Measurements from ENCODE around the gene TMEM139. TPM values are rescaled to one million over a fixed set of nuclear protein-coding genes. Genes with fewer than 3 reads are reported as not detected.
A peak's percentile ranks its signal among the peaks of the same experiment; 100 is the strongest.

TMEM139 gene
- total RNA-seq, 1 experiment from 2014 or later, result 19.1 TPM

GRCh38 chr7:143308632-143309031 lies 23.9 kb downstream of the TMEM139 start:
- Histone ChIP-seq H3K4me3 (ENCODE audit: low read depth, low read length) (no peak overlapping the region), H3K36me3 (ENCODE audit: control insufficient read depth, insufficient read depth, low read length) (peaks cover 6% of the 10 kb centered on the region), H3K9me3 (no peaks in the 10 kb centered on the region), H3K4me1 (no peaks in the 10 kb centered on the region), H3K27me3 (replicated peaks; ENCODE audit: control insufficient read depth, insufficient read depth, low read length) (no peaks in the 10 kb centered on the region)
- TF ChIP-seq CTCF (IDR thresholded peaks at IDR 0.05; ENCODE audit: insufficient read depth in 1 of 2, low read depth in 1 of 2, low read length in 1 of 2, severe bottlenecking in 1 of 2, unreplicated experiment in 1 of 2), result no peak
- Mint-ChIP-seq H3K36me3 (ENCODE audit: insufficient read depth, unreplicated experiment) (peaks cover 67% of the 10 kb centered on the region), H3K4me1 (ENCODE audit: low read depth, unreplicated experiment) (no peaks in the 10 kb centered on the region), H3K27ac (ENCODE audit: unreplicated experiment) (no peak overlapping the region), H3K4me3 (ENCODE audit: unreplicated experiment) (no peak overlapping the region), H3K9me3 (ENCODE audit: unreplicated experiment) (no peaks in the 10 kb centered on the region), H3K27me3 (ENCODE audit: insufficient read depth, unreplicated experiment) (no peaks in the 10 kb centered on the region)
- intact Hi-C loops (cut with micrococcal nuclease; ENCODE audit: unreplicated experiment), result no loop called here
- ChIA-PET POLR2A (no interaction called here), CTCF (interaction anchor here (1.0 to 1.2 kb wide), 2 partner anchors 37 to 75 kb away, joined by 3 to 4 read pairs; no protein-coding TSS in a partner anchor)
- DNase-seq, result no peak
- no TSS peak for BruUV-seq (replicated peaks)

- no peak for TF ChIP-seq CTCF (IDR thresholded peaks at IDR 0.05; ENCODE audit: insufficient read depth in 1 of 2, low read depth in 1 of 2, low read length in 1 of 2, severe bottlenecking in 1 of 2, unreplicated experiment in 1 of 2)
- H3K36me3 ChIP-seq (ENCODE audit: control insufficient read depth, insufficient read depth, low read length), result no peaks in the 10 kb centered on the region
- Mint-ChIP-seq H3K36me3 (ENCODE audit: insufficient read depth, unreplicated experiment) (peaks cover 12% of the 10 kb centered on the region), H3K27ac (ENCODE audit: unreplicated experiment) (no peak overlapping the region), H3K9me3 (ENCODE audit: unreplicated experiment) (no peaks in the 10 kb centered on the region), H3K27me3 (ENCODE audit: insufficient read depth, unreplicated experiment) (no peaks in the 10 kb centered on the region), H3K4me1 (ENCODE audit: low read depth, unreplicated experiment) (peaks cover 22% of the 10 kb centered on the region), H3K4me3 (ENCODE audit: unreplicated experiment) (no peak overlapping the region)
- no peaks in the 10 kb centered on the region for H3K27me3 ChIP-seq (replicated peaks; ENCODE audit: control insufficient read depth, insufficient read depth, low read length)
- POLR2A ChIA-PET, result no interaction called here
- intact Hi-C loops (cut with micrococcal nuclease; ENCODE audit: unreplicated experiment), result no loop called here
- peaks cover 14% of the 10 kb centered on the region for H3K4me1 ChIP-seq
- CTCF ChIA-PET, result no interaction called here
- DNase-seq, result no peak
- H3K9me3 ChIP-seq, result no peaks in the 10 kb centered on the region
- no peak overlapping the region for H3K4me3 ChIP-seq (ENCODE audit: low read depth, low read length)
- BruUV-seq (replicated peaks), result no TSS peak
These were observed 29.4 kb downstream of the TMEM139 start for GRCh38 chr7:143314127-143314526.

GRCh38 chr7:143315776-143316175 lies 31.0 kb downstream of the TMEM139 start, which contains the start of gene CLCN1:
Gene CLCN1 (plus strand): TSS chr7:143316111. CDS start chr7:143316213, 102 bp downstream.
- Histone ChIP-seq H3K4me3 (ENCODE audit: low read depth, low read length) (no peak within 1 kb of the TSS), H3K9me3 (no peaks in the 10 kb centered on the region), H3K36me3 (ENCODE audit: control insufficient read depth, insufficient read depth, low read length) (no peaks in the 10 kb centered on the region), H3K4me1 (peaks cover 14% of the 10 kb centered on the region), H3K27me3 (replicated peaks; ENCODE audit: control insufficient read depth, insufficient read depth, low read length) (no peaks in the 10 kb centered on the region)
- POLR2A ChIA-PET, result no interaction called here
- BruUV-seq (replicated peaks), result no TSS peak
- CTCF ChIA-PET, result no interaction called here
- intact Hi-C loops (cut with micrococcal nuclease; ENCODE audit: unreplicated experiment), result no loop called here
- DNase-seq, result no peak
- Mint-ChIP-seq H3K4me1 (ENCODE audit: low read depth, unreplicated experiment) (peaks cover 23% of the 10 kb centered on the region), H3K27ac (ENCODE audit: unreplicated experiment) (peak within 1 kb of the TSS; percentile 54), H3K36me3 (ENCODE audit: insufficient read depth, unreplicated experiment) (no peaks in the 10 kb centered on the region), H3K9me3 (ENCODE audit: unreplicated experiment) (no peaks in the 10 kb centered on the region), H3K4me3 (ENCODE audit: unreplicated experiment) (no peak within 1 kb of the TSS), H3K27me3 (ENCODE audit: insufficient read depth, unreplicated experiment) (no peaks in the 10 kb centered on the region)
- no peak for TF ChIP-seq CTCF (IDR thresholded peaks at IDR 0.05; ENCODE audit: insufficient read depth in 1 of 2, low read depth in 1 of 2, low read length in 1 of 2, severe bottlenecking in 1 of 2, unreplicated experiment in 1 of 2)
